Measurements from ENCODE around the gene LRRFIP2.

DNA sequence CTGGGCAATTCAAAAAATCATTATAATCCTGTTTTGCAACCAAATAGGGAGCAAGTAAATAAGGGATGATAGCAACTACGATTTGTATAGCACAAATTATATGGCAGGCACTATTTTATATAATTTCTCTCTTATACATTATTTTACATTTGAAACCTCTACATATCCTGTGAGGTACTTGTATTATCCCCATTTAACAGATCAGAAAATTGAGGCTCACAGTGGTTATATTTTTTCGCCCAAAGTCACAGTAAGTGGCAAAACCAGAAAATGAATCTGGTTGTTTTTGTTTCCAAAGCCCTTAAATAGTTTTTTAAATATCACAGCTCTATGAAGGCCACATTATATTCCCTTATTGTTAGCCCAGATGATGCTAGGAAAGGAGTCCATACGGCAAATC, 106.8 kb downstream of the LRRFIP2 start:
- TF ChIP-seq, protein P1, sequence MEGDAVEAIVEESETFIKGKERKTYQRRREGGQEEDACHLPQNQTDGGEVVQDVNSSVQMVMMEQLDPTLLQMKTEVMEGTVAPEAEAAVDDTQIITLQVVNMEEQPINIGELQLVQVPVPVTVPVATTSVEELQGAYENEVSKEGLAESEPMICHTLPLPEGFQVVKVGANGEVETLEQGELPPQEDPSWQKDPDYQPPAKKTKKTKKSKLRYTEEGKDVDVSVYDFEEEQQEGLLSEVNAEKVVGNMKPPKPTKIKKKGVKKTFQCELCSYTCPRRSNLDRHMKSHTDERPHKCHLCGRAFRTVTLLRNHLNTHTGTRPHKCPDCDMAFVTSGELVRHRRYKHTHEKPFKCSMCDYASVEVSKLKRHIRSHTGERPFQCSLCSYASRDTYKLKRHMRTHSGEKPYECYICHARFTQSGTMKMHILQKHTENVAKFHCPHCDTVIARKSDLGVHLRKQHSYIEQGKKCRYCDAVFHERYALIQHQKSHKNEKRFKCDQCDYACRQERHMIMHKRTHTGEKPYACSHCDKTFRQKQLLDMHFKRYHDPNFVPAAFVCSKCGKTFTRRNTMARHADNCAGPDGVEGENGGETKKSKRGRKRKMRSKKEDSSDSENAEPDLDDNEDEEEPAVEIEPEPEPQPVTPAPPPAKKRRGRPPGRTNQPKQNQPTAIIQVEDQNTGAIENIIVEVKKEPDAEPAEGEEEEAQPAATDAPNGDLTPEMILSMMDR (conservative IDR thresholded peaks at IDR 0.05), result no peak
- no peak for TF ChIP-seq EZH2 (IDR thresholded peaks at IDR 0.05; ENCODE audit: low read depth)

All from PC-9 (cell line).